ENCODE data around the gene CATSPERE. TPM values are rescaled to one million over a fixed set of nuclear protein-coding genes. Genes with fewer than 3 reads are reported as not detected.

The CATSPERE gene
- total RNA-seq, 1 donor, result 1.1 TPM

DNA sequence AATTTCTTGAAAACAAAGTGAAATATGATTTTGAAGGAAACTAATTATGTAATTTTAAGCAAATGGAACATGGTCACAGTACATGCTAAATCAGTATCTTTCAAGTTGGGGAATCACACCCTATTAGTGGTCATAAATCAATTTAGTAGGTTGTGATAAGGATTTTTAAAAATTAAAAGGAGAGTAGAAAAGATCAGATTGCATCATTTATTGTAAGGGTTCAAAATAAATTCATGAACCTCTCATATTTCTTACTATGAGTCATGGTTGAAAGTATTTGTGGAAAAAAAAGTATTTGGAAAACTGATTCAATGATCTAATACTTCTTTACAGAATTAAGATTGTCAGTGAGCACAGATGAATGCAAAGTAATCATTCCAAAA lies 24.0 kb upstream of the CATSPERE start:
- peak; percentile 63 for DNase-seq (ENCODE audit: low read depth)
- TF ChIP-seq, protein P1, sequence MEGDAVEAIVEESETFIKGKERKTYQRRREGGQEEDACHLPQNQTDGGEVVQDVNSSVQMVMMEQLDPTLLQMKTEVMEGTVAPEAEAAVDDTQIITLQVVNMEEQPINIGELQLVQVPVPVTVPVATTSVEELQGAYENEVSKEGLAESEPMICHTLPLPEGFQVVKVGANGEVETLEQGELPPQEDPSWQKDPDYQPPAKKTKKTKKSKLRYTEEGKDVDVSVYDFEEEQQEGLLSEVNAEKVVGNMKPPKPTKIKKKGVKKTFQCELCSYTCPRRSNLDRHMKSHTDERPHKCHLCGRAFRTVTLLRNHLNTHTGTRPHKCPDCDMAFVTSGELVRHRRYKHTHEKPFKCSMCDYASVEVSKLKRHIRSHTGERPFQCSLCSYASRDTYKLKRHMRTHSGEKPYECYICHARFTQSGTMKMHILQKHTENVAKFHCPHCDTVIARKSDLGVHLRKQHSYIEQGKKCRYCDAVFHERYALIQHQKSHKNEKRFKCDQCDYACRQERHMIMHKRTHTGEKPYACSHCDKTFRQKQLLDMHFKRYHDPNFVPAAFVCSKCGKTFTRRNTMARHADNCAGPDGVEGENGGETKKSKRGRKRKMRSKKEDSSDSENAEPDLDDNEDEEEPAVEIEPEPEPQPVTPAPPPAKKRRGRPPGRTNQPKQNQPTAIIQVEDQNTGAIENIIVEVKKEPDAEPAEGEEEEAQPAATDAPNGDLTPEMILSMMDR (IDR thresholded peaks at IDR 0.05; ENCODE audit: insufficient read depth, low read length), result no peak
- H3K4me3 ChIP-seq (ENCODE audit: low read depth, low read length), result no peak overlapping the region

DNA sequence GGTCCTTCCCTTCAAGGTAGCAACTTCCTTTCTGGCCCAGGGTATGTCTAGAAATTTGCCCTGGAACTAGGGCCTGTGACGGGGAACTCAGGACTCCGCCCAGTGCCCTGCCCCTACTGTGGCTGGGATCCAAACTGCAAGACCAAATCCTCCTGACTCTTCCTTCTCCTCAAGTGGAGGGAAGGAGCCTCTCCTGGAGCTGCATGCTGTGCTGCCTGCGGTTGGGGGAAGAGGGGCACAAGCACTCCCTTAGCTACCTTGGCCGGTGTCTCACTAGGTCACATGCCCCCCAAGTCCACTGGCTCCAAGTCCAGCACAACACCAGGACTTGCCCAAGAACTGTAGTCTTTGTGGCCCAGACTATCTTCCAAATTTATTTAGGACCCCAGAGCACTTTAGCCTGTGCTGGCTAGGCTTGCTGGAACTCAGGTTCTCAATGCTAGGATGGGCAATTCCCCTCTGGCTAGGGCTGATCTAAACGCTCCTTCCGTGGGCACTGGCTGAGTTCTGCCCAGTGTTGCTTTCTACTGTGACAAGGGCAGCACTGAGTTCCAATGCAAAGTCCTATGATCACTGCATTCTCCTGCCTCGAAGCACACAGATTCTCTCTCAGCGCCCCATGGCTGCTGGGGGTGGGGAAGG lies 21.6 kb upstream of the CATSPERE start:
- no peak for DNase-seq (ENCODE audit: low read depth)
- TF ChIP-seq, protein P1 (IDR thresholded peaks at IDR 0.05; ENCODE audit: insufficient read depth, low read length), result no peak
- H3K4me3 ChIP-seq (ENCODE audit: low read depth, low read length), result no peak overlapping the region

DNA sequence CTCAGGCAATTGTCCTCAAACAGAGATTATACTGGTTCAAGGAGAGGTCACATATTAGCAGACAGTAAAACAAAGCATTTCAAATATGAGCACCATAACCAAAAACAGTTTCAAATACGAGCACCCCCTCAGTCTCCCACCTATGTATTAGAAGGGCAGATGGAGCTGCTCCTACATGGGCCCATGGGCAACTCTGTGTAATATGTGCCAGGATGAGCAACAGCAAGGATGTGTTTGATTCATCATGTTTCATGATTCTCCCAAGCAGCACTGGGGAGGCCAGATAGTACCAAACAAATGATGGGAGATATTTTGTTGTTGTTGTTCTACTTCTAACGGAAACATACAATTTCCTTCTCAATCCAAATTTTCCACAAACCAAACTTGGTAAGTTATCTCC lies 18.2 kb upstream of the CATSPERE start:
- no peak for DNase-seq (ENCODE audit: low read depth)
- H3K4me3 ChIP-seq (ENCODE audit: low read depth, low read length), result no peak overlapping the region
- TF ChIP-seq, protein P1 (IDR thresholded peaks at IDR 0.05; ENCODE audit: insufficient read depth, low read length), result no peak

DNA sequence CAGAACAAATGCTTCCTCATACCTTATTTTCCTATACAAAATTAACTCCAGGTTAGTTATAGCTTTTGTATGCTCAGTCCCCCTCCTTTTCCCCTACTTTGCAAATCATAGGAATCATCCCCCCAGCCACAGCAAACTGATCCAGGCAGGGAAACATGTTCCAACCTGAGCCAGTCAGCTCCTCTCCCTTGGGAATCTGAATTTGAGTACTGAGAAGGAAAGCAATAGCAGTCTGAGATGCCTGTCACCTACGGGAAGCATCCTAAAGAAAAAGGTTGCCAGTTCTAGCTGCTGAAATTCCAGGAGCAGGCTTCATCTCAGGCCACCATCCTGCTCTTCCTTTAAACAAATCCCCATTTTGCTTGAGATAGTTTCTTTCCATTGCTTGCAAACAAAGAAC lies 16.2 kb upstream of the CATSPERE start:
- peak; percentile 44 for DNase-seq (ENCODE audit: low read depth)
- H3K4me3 ChIP-seq (ENCODE audit: low read depth, low read length), result no peak overlapping the region
- TF ChIP-seq, protein P1 (IDR thresholded peaks at IDR 0.05; ENCODE audit: insufficient read depth, low read length), result no peak

DNA sequence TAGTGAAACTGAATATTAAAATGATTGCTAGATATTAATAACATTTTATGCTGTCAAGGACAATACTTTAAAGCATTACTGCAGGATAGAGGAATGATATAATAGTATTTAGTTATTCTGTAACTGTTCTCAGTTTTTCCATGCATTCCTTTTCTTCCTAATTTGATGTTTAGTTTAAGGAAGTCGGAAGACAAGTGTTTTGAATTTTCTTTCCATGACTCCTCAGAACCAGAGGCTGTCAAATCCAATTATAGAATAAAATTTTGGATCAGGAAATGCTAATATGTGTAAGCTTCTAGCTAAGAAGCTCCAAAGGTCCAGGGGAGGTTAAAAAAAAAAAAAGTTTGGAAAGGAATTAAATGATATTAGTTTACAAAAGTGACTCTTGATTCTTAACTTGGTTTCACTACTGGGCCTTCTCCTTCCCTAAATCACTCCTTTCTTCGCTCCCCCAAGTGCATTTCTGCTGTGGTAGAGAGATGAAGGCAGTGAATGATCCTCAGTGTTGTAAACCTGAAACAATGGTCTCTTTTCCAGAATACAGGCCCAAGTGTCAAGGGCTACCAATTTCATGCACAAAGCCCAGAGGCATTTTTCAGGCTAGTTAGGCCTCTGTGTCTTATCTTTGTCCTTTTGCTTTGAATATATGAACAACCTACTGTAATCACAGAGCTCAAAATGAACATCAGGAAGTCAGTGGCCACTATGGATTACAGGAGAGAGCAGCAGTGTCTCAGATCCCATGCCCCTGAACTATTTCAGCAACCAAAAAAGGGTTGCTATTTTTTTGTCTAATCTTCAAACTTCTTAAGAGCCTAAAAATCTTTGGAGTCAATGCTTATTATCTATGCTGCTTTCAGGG lies 15.5 kb upstream of the CATSPERE start:
- TF ChIP-seq, protein P1 (IDR thresholded peaks at IDR 0.05; ENCODE audit: insufficient read depth, low read length), result no peak
- peak; percentile 41 for DNase-seq (ENCODE audit: low read depth)
- H3K4me3 ChIP-seq (ENCODE audit: low read depth, low read length), result no peak overlapping the region

DNA sequence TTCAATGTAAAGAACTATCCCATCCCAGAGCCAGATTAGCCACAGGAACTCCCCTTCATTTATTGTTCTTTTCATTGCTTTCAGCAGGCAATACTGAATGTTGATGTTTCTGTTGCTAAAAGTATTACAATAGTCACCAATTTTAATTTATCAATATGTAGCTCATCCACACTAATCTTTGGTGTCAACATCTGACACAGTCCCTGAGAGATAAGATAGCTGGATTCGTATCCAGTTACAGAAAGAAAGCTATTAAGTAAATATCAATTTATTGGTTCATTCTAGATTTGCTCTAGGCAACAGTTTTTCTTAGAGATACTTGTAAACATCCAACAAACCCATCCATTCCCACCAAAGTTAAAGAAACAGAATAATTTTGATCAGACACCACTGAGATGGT lies 14.0 kb upstream of the CATSPERE start:
- no peak for DNase-seq (ENCODE audit: low read depth)
- TF ChIP-seq, protein P1 (IDR thresholded peaks at IDR 0.05; ENCODE audit: insufficient read depth, low read length), result no peak
- no peak overlapping the region for H3K4me3 ChIP-seq (ENCODE audit: low read depth, low read length)
